Measurements from ENCODE around the gene TRAPPC2L.

Gene TRAPPC2L

DNA sequence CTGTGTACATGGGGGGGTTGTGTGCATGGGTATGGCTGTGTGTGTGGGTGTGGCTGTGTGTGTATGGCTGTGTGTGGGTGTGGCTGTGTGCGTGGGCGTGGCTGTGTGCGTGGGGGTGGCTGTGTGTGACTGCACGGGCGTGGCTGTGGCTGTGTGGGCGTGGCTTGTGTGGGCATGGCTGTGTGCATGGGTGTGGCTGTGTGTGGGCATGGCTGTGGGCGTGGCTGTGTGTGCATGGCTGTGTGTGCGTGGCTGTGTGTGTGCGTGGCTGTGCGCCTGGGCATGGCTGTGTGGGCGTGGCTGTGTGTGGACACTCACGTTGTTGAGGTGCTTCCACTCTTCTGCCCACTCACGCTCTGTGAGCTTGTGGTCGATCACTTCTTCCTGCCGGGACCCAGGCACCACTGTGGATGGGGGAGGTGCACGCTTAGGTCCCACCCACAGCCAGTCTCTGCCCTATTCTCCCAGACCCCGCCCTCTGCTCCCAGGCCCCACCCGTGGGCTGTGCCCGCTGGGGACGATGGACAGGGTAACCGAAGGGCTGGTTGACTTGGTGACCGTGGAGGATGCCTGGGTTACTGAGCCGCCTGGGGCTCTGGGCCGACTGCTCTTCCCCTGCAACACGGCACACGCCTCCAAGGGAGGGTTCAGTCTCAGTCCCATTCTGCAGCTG, 25.6 kb downstream of the TRAPPC2L start:
- TF ChIP-seq, protein P1, sequence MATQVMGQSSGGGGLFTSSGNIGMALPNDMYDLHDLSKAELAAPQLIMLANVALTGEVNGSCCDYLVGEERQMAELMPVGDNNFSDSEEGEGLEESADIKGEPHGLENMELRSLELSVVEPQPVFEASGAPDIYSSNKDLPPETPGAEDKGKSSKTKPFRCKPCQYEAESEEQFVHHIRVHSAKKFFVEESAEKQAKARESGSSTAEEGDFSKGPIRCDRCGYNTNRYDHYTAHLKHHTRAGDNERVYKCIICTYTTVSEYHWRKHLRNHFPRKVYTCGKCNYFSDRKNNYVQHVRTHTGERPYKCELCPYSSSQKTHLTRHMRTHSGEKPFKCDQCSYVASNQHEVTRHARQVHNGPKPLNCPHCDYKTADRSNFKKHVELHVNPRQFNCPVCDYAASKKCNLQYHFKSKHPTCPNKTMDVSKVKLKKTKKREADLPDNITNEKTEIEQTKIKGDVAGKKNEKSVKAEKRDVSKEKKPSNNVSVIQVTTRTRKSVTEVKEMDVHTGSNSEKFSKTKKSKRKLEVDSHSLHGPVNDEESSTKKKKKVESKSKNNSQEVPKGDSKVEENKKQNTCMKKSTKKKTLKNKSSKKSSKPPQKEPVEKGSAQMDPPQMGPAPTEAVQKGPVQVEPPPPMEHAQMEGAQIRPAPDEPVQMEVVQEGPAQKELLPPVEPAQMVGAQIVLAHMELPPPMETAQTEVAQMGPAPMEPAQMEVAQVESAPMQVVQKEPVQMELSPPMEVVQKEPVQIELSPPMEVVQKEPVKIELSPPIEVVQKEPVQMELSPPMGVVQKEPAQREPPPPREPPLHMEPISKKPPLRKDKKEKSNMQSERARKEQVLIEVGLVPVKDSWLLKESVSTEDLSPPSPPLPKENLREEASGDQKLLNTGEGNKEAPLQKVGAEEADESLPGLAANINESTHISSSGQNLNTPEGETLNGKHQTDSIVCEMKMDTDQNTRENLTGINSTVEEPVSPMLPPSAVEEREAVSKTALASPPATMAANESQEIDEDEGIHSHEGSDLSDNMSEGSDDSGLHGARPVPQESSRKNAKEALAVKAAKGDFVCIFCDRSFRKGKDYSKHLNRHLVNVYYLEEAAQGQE (IDR thresholded peaks at IDR 0.05; ENCODE audit: insufficient replicate concordance, low read depth) = no peak
- TF ChIP-seq SPI1 (IDR thresholded peaks at IDR 0.05; ENCODE audit: borderline replicate concordance, low read depth) = no peak
- TF ChIP-seq POLR2AphosphoS5 (IDR thresholded peaks at IDR 0.05; ENCODE audit: low read depth) = 0 out of 2 replicates have a peak, but pooled peaks have one; percentile 20
- no peak for TF ChIP-seq GABPA (IDR thresholded peaks at IDR 0.05; ENCODE audit: low read depth)
- Histone ChIP-seq H3K27me3 (ENCODE audit: insufficient read depth, poor library complexity, severe bottlenecking) (no peaks in the 10 kb centered on the region), H3K27ac (replicated peaks) (no peak overlapping the region), H3K4me3 (replicated peaks; ENCODE audit: insufficient read depth, low read length) (no peak overlapping the region)
- peak in 1 of 2 experiments; percentile 2 for DNase-seq (ENCODE audit: low read depth in 1 of 2, low spot score in 1 of 2)

DNA sequence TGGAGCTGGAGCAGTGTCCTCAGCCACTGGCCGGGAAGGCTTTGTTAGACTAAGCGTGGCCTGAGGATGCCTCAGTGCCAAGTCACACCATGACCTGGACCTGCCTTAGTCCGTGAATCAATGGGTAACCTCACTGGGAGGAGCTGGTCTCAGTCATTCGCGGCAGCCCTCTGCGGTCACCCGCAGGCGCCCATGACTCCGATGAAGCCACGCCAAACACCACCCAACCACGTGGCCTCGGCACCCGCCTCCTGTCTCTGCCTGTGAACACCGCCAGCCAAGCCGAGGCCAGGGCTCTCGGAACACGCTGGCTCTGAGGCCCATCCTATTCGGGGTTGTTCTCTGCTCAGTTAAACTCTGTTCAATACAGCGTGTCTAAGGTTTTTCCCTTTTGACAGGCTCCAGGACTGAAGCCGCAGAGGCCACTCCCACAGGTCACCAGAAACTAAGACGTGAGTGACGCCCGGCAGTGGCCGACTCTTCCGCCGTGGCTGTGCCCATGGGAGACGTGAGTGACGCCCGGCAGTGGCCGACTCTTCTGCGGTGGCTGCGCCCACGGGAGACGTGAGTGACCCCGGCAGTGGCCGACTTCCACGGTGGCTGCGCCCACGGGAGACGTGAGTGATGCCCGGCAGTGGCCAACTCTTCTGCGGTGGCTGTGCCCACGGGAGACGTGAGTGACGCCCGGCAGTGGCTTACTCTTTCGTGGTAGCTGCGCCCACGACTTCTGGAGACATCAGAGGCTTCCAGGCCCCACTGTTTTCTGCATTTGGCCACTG, 26.4 kb downstream of the TRAPPC2L start:
- TF ChIP-seq, protein P2, sequence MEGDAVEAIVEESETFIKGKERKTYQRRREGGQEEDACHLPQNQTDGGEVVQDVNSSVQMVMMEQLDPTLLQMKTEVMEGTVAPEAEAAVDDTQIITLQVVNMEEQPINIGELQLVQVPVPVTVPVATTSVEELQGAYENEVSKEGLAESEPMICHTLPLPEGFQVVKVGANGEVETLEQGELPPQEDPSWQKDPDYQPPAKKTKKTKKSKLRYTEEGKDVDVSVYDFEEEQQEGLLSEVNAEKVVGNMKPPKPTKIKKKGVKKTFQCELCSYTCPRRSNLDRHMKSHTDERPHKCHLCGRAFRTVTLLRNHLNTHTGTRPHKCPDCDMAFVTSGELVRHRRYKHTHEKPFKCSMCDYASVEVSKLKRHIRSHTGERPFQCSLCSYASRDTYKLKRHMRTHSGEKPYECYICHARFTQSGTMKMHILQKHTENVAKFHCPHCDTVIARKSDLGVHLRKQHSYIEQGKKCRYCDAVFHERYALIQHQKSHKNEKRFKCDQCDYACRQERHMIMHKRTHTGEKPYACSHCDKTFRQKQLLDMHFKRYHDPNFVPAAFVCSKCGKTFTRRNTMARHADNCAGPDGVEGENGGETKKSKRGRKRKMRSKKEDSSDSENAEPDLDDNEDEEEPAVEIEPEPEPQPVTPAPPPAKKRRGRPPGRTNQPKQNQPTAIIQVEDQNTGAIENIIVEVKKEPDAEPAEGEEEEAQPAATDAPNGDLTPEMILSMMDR (IDR thresholded peaks at IDR 0.05; ENCODE audit: insufficient read depth, low read length) = no peak
- no peak for TF ChIP-seq SPI1 (IDR thresholded peaks at IDR 0.05; ENCODE audit: borderline replicate concordance, low read depth)
- no peak for TF ChIP-seq GABPA (IDR thresholded peaks at IDR 0.05; ENCODE audit: low read depth)
- TF ChIP-seq, protein P1 (IDR thresholded peaks at IDR 0.05; ENCODE audit: insufficient replicate concordance, low read depth) = no peak
- no peak for TF ChIP-seq POLR2AphosphoS5 (IDR thresholded peaks at IDR 0.05; ENCODE audit: low read depth)
- no peak overlapping the region for H3K27ac ChIP-seq (replicated peaks)
- DNase-seq (ENCODE audit: low read depth in 1 of 2, low spot score in 1 of 2) = no peak
- no peaks in the 10 kb centered on the region for H3K27me3 ChIP-seq (ENCODE audit: insufficient read depth, poor library complexity, severe bottlenecking)
- H3K4me3 ChIP-seq (replicated peaks; ENCODE audit: insufficient read depth, low read length) = no peak overlapping the region

DNA sequence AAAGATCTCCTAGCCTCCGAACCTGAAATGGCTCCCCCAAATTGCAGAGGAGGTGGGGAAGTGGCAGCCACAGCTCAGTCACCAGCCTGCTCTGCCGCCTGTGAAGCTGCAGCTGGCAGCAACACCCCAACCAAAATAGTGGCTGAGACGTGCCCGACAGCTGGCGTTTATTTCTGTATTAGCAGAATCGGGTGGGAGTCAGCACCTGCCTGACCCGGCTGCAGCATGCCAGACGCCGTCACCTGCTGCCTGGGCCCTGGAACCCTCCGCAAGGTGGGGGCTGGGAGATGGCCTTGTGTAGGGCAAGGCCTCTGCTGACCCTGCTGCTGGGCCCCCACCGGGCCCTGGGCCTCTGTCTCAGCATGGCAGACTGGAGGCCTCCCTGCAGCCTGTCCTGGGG, 27.0 kb downstream of the TRAPPC2L start:
- Histone ChIP-seq H3K4me3 (replicated peaks; ENCODE audit: insufficient read depth, low read length) (no peak overlapping the region), H3K27me3 (ENCODE audit: insufficient read depth, poor library complexity, severe bottlenecking) (no peaks in the 10 kb centered on the region), H3K27ac (replicated peaks) (no peak overlapping the region)
- DNase-seq (ENCODE audit: low read depth in 1 of 2, low spot score in 1 of 2) = no peak
- TF ChIP-seq SPI1 (IDR thresholded peaks at IDR 0.05; ENCODE audit: borderline replicate concordance, low read depth) (no peak), POLR2AphosphoS5 (IDR thresholded peaks at IDR 0.05; ENCODE audit: low read depth) (no peak), GABPA (IDR thresholded peaks at IDR 0.05; ENCODE audit: low read depth) (no peak)
- TF ChIP-seq, protein P1 (IDR thresholded peaks at IDR 0.05; ENCODE audit: insufficient replicate concordance, low read depth) = no peak
- TF ChIP-seq, protein P2 (IDR thresholded peaks at IDR 0.05; ENCODE audit: insufficient read depth, low read length) = no peak

Measured in HL-60 (cell line).